NCI-H1694 treated with DMSO at 0.1 percent for 48 hours (cell line): Measurements from ENCODE around the gene NUDT7.

Source experiments
- DNase-seq: peaks from one replicate; lab custom pipeline; 2025; lab: John Stamatoyannopoulos, UW

The NUDT7 gene

GRCh38 chr16:77724174-77724573 lies 1.9 kb downstream of the NUDT7 start:
- DNase-seq, result no peak

GRCh38 chr16:77729951-77730350 lies 7.6 kb downstream of the NUDT7 start:
- DNase-seq, result no peak

- no peak for DNase-seq
Measured at GRCh38 chr16:77732241-77732946, 10.1 kb downstream of the NUDT7 start.

GRCh38 chr16:77736879-77737278 lies 14.6 kb downstream of the NUDT7 start:
- DNase-seq, result no peak

GRCh38 chr16:77738706-77739558 lies 16.6 kb downstream of the NUDT7 start:
- no peak for DNase-seq

GRCh38 chr16:77739559-77739892 lies 17.2 kb downstream of the NUDT7 start:
- DNase-seq, result no peak

- DNase-seq, result no peak
Measured at GRCh38 chr16:77744141-77744540, 21.8 kb downstream of the NUDT7 start.

- DNase-seq, result no peak
Measured at GRCh38 chr16:77745972-77746371, 23.7 kb downstream of the NUDT7 start.

- no peak for DNase-seq
Measured at GRCh38 chr16:77748421-77749005, 26.2 kb downstream of the NUDT7 start.

GRCh38 chr16:77749415-77749814 lies 27.1 kb downstream of the NUDT7 start:
- no peak for DNase-seq

GRCh38 chr16:77758046-77758445 lies 35.7 kb downstream of the NUDT7 start:
- no peak for DNase-seq

- DNase-seq, result no peak
Measured at GRCh38 chr16:77758508-77758907, 36.2 kb downstream of the NUDT7 start.

- no peak for DNase-seq
Measured at GRCh38 chr16:77759201-77759600, 36.9 kb downstream of the NUDT7 start.

- no peak for DNase-seq
Measured at GRCh38 chr16:77759821-77760220, 37.5 kb downstream of the NUDT7 start.

- DNase-seq, result no peak
Measured at GRCh38 chr16:77760800-77761199, 38.5 kb downstream of the NUDT7 start.

GRCh38 chr16:77761204-77761603 lies 38.9 kb downstream of the NUDT7 start:
- DNase-seq, result no peak

- DNase-seq, result no peak
Measured at GRCh38 chr16:77762262-77762661, 39.9 kb downstream of the NUDT7 start.

GRCh38 chr16:77763994-77764393 lies 41.7 kb downstream of the NUDT7 start:
- no peak for DNase-seq

GRCh38 chr16:77767211-77767610 lies 44.9 kb downstream of the NUDT7 start:
- DNase-seq, result no peak

- DNase-seq, result no peak
Measured at GRCh38 chr16:77767826-77768225, 45.5 kb downstream of the NUDT7 start.

GRCh38 chr16:77775911-77776909 lies 53.9 kb downstream of the NUDT7 start:
- no peak for DNase-seq

- no peak for DNase-seq
Measured at GRCh38 chr16:77777745-77778144, 55.4 kb downstream of the NUDT7 start.
